Vagina (tissue), 2 donors: ENCODE measurements around the gene ADPRS. TPM values are rescaled to one million over a fixed set of nuclear protein-coding genes. Genes with fewer than 3 reads are reported as not detected.

Experiments used
- DNase-seq, 2 donors: peaks; one replicate each; pipeline ENCODE4 v3.0.0-alpha.2; 2017; ENCODE audit errors: extremely low spot score in 2 of 2
- H3K27ac ChIP-seq: fragments of 200-600 bp; sonication (generic); one replicate; pipeline ENCODE4 v1.5.1; 2019
- H3K27me3 ChIP-seq: fragments of 200-600 bp; sonication (generic); one replicate; pipeline ENCODE4 v1.5.1; 2019
- H3K36me3 ChIP-seq, 2 donors: fragments of 200-600 bp; sonication (generic); one replicate each; pipeline ENCODE4 v1.5.1; 2017 to 2019
- H3K4me1 ChIP-seq: fragments of 200-600 bp; sonication (generic); one replicate; pipeline ENCODE4 v1.5.1; 2019
- H3K4me3 ChIP-seq, 2 donors: fragments of 200-600 bp; sonication (generic); 1 replicate in 1 of 2; 2 replicates in 1 of 2; pipeline ENCODE4 v1.5.1; 2016 to 2019
- H3K9me3 ChIP-seq: fragments of 200-600 bp; sonication (generic); one replicate; pipeline ENCODE4 v1.5.1; 2019
- POLR2A ChIP-seq, 2 donors: fragments of 450-650 bp; IDR thresholded peaks; one replicate each; pipeline ENCODE4 v1.6.1; 2017; ENCODE audit warnings: antibody characterized with exemption in 2 of 2, mild to moderate bottlenecking in 2 of 2, moderate library complexity in 2 of 2
- POLR2AphosphoS5 ChIP-seq, 2 donors: sonication (generic); formaldehyde crosslinking; IDR thresholded peaks; one replicate each; pipeline ENCODE4 v1.9.0; 2017; ENCODE audit warnings: antibody characterized with exemption in 2 of 2, mild to moderate bottlenecking in 2 of 2, low read depth in 1 of 2; ENCODE audit not compliant: insufficient read depth in 1 of 2
- intact Hi-C: fragments of 100-400 bp; cut with DNase I; formaldehyde crosslinking; loops from one replicate; pipeline ENCODE4 v1.15.1; 2023
- total RNA-seq: library from RNA; depleted of rRNA; stranded (reverse); fragments of >200 nt; gene quantifications from one replicate; pipeline ENCODE4 v1.2.3, GENCODE V29; 2016
- TF ChIP-seq, protein P1 (sequence below), 3 experiments: fragments of 450-650 bp in 2 of 3; fragments of 200-600 bp in 1 of 3; sonication (generic) in 1 of 3; IDR thresholded peaks; one replicate each; pipeline ENCODE4 v1.5.1; 2017 to 2019; ENCODE audit warnings: antibody characterized with exemption in 3 of 3, mild to moderate bottlenecking in 2 of 3, moderate library complexity in 2 of 3

Gene ADPRS
- total RNA-seq, 1 donor from 2014 or later = 32.2 TPM

DNA sequence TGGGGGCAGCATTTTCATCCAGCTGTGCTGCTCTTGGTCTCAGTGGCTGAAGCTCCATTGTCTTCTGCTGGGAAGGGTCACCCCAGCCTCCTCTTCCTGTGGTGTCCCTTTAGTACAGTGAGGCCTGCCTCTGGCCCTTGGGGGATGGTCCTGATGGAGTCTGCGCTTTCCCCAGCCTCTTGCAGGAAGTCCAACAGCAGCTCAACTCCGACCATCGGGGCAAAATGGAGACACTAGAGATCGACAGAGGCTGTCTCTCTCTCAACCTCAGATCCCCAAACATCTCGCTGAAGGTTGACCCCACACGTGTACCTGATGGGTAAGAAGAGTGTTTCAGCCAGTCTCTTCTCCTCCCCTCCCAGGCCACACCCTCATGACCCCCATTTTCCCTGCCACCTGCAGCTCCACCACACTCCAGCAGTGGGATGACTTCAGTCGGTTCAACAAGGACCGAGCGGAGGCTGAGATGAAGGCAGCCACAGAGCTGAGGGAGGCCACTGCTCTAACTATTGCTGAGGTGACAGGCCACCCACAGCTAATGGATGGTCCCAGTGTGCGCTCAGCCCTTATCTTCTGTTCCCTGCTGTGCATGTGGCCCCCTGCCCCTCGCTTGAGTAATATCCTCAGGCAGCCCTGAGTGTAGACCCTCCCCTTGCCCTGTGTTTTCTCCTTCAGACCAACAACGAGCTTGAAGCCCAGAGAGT is 2.0 kb upstream of the ADPRS start:
- Histone ChIP-seq H3K27me3 (no peaks in the 10 kb centered on the region), H3K4me1 (peaks cover 40% of the 10 kb centered on the region), H3K27ac (no peak overlapping the region), H3K36me3 (peaks cover 0 to 5% of the 10 kb centered on the region in 2 donors), H3K4me3 (no peak overlapping the region), H3K9me3 (no peaks in the 10 kb centered on the region)
- intact Hi-C loops = no loop called here
- TF ChIP-seq, protein P1, sequence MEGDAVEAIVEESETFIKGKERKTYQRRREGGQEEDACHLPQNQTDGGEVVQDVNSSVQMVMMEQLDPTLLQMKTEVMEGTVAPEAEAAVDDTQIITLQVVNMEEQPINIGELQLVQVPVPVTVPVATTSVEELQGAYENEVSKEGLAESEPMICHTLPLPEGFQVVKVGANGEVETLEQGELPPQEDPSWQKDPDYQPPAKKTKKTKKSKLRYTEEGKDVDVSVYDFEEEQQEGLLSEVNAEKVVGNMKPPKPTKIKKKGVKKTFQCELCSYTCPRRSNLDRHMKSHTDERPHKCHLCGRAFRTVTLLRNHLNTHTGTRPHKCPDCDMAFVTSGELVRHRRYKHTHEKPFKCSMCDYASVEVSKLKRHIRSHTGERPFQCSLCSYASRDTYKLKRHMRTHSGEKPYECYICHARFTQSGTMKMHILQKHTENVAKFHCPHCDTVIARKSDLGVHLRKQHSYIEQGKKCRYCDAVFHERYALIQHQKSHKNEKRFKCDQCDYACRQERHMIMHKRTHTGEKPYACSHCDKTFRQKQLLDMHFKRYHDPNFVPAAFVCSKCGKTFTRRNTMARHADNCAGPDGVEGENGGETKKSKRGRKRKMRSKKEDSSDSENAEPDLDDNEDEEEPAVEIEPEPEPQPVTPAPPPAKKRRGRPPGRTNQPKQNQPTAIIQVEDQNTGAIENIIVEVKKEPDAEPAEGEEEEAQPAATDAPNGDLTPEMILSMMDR (IDR thresholded peaks at IDR 0.05) = no peak
- TF ChIP-seq POLR2A (IDR thresholded peaks at IDR 0.05) (no peak), POLR2AphosphoS5 (IDR thresholded peaks at IDR 0.05; ENCODE audit: insufficient read depth in 1 of 2, low read depth in 1 of 2) (no peak)
- no peak for DNase-seq

DNA sequence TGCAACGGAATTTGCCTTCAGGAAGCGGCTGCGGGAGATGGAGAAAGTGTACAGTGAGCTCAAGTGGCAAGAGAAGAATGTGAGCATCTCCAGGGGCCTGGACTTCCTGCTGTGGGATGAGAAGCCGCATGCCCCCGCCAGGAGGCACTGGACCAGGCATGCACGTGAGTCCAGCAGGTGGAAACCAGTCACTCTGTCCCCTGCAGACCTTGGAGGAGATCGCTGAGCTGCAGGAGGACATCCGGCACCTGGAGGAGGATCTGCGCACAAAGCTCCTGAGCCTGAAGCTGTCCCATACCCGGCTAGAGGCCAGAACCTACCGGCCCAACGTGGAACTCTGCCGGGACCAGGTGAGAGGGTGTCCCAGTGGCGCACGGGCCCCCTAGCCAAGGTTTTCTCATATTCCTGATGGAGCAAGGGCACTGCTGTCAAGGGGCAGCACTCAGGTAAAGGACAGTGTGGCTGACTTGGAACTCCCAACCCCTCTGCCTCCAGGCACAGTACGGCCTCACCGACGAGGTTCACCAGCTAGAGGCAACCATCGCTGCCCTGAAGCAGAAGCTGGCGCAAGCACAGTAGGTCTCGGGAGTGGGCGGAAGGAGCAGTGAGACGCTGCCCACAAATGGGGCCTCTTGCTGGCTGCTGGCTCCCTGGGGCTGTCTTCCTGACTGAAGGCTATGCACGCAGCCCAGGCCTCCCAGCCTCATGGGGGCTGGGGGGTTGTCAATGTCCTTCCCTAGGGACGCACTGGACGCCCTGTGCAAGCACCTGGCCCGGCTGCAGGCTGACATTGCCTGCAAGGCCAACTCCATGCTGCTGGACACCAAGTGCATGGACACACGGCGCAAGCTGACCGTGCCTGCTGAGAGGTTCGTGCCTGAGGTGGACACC is 1.2 kb upstream of the ADPRS start:
- peaks cover 40% of the 10 kb centered on the region for H3K4me1 ChIP-seq
- peaks cover 0 to 13% of the 10 kb centered on the region in 2 donors for H3K36me3 ChIP-seq
- no peaks in the 10 kb centered on the region for H3K27me3 ChIP-seq
- H3K4me3 ChIP-seq = peak overlapping the region in 1 of 2 donors; percentile 99
- TF ChIP-seq POLR2AphosphoS5 (IDR thresholded peaks at IDR 0.05; ENCODE audit: insufficient read depth in 1 of 2, low read depth in 1 of 2) = no peak
- TF ChIP-seq, protein P1 (IDR thresholded peaks at IDR 0.05) = no peak
- no peak for TF ChIP-seq POLR2A (IDR thresholded peaks at IDR 0.05)
- DNase-seq = no peak
- no peak overlapping the region for H3K27ac ChIP-seq
- intact Hi-C loops = no loop called here
- H3K9me3 ChIP-seq = no peaks in the 10 kb centered on the region

DNA sequence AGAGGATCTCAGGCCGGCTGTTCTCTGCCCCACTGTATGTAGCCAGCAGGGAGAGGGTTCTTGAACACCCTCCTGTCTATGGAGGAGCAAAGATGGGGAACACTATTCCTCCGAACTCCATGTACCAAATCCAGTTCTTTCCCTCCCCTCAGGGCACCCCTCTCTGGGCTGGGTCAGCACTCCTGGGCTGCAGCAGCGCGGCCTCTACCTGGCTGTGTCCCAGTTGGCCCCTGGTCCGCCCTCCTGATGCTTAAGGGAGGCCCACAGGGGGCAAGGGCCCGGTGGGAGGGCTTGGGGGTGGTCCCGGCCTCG is 471 bp upstream of the ADPRS start:
- no peaks in the 10 kb centered on the region for H3K27me3 ChIP-seq
- H3K4me1 ChIP-seq = peaks cover 40% of the 10 kb centered on the region
- H3K4me3 ChIP-seq = peak overlapping the region; percentile 89 to 99
- DNase-seq = no peak
- intact Hi-C loops = no loop called here
- H3K9me3 ChIP-seq = no peaks in the 10 kb centered on the region
- peak overlapping the region; percentile 88 for H3K27ac ChIP-seq
- peaks cover 0 to 21% of the 10 kb centered on the region in 2 donors for H3K36me3 ChIP-seq
- TF ChIP-seq POLR2AphosphoS5 (IDR thresholded peaks at IDR 0.05; ENCODE audit: insufficient read depth in 1 of 2, low read depth in 1 of 2) = no peak
- TF ChIP-seq POLR2A (IDR thresholded peaks at IDR 0.05) = no peak
- TF ChIP-seq, protein P1 (IDR thresholded peaks at IDR 0.05) = no peak

DNA sequence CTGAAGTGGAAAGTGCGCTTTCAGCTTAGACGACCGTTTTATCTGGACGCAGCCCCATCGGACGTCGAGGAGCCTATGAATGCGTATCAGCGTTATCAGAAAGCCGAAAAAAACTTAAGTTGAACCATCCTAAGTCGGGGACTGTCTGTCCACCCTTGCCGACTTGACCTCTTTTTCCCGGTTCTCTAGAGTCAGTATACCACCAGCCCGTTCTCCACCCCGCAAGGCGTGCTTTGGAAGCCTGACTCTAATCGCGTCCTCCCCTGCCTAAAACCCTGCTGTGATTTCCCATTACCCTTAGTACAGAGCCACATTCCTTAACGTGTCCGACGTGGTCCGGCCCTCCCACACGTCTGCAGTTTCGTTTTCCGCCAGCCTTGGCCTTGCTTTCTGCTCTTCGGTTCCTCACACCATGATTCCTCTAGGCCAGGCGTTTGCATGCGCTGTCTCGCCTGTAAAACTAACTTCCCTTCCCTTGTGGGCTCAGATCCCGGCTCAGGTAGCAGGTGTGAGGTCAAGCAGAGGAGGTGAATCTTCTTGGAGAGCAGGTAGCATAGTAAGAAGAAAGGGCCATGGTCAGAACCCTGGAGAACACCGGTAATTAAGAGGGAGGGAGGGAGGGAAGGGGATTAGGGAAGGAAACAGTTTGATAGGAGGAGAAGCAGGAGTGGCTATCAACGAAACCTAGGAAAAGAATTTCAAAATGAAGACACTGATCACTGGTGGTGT is 865 bp downstream of the ADPRS start:
- H3K4me3 ChIP-seq = peak overlapping the region; percentile 89 to 99
- intact Hi-C loops = no loop called here
- no peaks in the 10 kb centered on the region for H3K27me3 ChIP-seq
- DNase-seq = no peak
- no peaks in the 10 kb centered on the region for H3K9me3 ChIP-seq
- H3K27ac ChIP-seq = peak overlapping the region; percentile 88
- peaks cover 0 to 34% of the 10 kb centered on the region in 2 donors for H3K36me3 ChIP-seq
- TF ChIP-seq, protein P1 (IDR thresholded peaks at IDR 0.05) = no peak
- no peak for TF ChIP-seq POLR2A (IDR thresholded peaks at IDR 0.05)
- TF ChIP-seq POLR2AphosphoS5 (IDR thresholded peaks at IDR 0.05; ENCODE audit: insufficient read depth in 1 of 2, low read depth in 1 of 2) = no peak
- H3K4me1 ChIP-seq = peaks cover 30% of the 10 kb centered on the region
